ENCODE results near the gene PRKAG2.

DNA sequence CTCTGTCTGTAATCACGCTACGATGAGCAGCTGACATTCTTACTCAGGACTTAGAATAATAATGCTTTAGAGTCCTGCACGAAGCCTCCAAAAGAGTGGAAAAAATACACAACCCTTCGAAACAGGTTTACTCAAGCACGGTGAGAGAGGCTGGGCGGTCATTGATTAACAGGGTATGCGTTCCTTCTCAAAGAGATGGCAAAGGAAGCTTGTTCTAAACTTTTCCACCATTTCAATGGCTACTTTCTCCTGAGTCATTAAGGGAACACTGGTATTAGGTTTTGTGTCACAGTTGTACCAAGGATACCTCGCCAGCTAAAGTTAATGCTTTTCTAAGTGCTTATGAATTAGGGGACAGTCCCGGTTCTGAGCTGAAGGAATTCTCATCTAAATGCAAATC lies 215.3 kb downstream of the PRKAG2 start:
- TF ChIP-seq, protein P1, sequence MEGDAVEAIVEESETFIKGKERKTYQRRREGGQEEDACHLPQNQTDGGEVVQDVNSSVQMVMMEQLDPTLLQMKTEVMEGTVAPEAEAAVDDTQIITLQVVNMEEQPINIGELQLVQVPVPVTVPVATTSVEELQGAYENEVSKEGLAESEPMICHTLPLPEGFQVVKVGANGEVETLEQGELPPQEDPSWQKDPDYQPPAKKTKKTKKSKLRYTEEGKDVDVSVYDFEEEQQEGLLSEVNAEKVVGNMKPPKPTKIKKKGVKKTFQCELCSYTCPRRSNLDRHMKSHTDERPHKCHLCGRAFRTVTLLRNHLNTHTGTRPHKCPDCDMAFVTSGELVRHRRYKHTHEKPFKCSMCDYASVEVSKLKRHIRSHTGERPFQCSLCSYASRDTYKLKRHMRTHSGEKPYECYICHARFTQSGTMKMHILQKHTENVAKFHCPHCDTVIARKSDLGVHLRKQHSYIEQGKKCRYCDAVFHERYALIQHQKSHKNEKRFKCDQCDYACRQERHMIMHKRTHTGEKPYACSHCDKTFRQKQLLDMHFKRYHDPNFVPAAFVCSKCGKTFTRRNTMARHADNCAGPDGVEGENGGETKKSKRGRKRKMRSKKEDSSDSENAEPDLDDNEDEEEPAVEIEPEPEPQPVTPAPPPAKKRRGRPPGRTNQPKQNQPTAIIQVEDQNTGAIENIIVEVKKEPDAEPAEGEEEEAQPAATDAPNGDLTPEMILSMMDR (IDR thresholded peaks at IDR 0.05), result no peak
- no peak for TF ChIP-seq POLR2A (IDR thresholded peaks at IDR 0.05)
